WI38 (cell line): ENCODE data around the gene KCNE3.

Source experiments
- H3K4me3 ChIP-seq: 2 replicates; pipeline ENCODE4 v1.5.1; 2011; ENCODE audit warnings: low read depth, mild to moderate bottlenecking, control low read depth, low read length
- CTCF ChIP-seq: IDR thresholded peaks from 2 replicates; pipeline ENCODE4 v1.5.1; 2012; ENCODE audit warnings: low read depth, mild to moderate bottlenecking, control low read depth, low read length

Gene KCNE3, protein sequence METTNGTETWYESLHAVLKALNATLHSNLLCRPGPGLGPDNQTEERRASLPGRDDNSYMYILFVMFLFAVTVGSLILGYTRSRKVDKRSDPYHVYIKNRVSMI

DNA sequence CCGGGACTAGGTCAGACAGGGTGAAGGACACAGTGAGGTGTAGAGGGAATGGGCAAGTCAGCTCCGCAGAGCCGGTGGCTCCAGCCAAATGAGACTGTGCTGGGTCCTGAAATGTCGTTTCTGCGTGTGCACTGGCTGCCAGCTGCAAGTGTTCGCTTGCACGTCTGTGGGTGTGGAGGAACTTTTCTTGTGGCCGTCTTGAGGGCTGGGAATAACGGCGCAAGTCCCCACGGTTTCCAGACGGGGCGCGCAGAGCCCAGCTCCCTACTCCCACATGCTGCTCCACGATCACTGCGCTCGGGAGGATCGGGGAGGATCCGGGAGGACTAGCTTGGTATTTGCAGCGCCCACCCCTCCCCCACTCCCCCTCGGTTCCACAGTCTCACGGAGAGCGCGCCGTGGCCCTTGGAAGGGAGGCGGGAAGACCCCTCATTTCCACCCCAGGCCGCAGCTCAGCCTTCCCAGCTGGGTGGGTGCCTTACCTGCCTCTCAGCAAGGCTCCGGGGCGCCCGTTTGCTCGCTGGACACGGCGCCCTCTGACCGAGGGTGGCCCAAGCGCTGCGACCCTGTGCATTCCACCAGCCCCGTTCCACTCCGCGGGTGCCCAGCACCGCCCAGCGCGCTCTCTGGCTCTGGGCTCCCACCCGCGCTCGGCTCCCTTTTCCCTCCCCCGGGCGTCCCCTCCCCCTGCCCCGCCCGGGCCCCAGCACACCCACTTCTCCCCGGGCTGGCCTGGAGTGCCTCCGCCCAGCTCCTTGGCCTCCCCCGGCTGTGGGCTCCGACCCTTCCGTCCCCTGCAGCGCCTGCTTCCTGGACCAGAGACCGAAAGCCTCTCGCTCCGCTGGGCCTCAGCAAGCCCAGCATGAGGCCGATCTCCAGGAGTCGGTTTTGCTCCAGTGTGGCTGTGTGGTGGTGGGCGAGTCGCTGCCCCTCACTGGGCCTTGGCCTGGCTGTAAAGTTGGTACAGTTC, at the start of gene KCNE3:
Gene KCNE3, minus strand, starts transcription at position 634 of the 970 bp plus-strand sequence. CDS start 9,986 bp downstream, outside the sequence.
- TF ChIP-seq CTCF = no peak
- peak within 1 kb of the TSS; percentile 16; the same call in 1 of the 2 replicates for H3K4me3 ChIP-seq

DNA sequence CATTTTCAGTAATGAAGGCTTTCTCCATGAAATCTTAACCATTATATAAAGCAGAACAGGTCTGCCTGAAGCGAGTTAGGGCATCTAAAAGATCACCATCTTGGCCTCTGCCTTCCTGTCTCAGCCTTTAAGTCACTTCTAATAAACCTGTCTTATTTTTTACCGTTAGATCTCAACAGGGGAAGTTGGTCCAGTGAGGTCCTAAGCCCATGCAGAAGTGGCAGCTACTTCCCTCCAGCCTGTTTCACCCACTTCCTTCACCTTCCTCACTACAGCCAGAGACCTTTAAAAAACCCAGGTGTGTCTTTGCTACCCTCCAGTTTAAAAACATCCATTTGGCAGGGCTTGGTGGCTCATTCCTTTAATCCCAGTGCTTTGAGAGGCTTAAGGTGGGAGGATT, 40.2 kb upstream of the KCNE3 start:
- H3K4me3 ChIP-seq = no peak overlapping the region
- no peak for TF ChIP-seq CTCF

- H3K4me3 ChIP-seq = no peak overlapping the region
- no peak for TF ChIP-seq CTCF
These were observed 39.5 kb upstream of the KCNE3 start for GRCh38 chr11:74506823-74507222.

DNA sequence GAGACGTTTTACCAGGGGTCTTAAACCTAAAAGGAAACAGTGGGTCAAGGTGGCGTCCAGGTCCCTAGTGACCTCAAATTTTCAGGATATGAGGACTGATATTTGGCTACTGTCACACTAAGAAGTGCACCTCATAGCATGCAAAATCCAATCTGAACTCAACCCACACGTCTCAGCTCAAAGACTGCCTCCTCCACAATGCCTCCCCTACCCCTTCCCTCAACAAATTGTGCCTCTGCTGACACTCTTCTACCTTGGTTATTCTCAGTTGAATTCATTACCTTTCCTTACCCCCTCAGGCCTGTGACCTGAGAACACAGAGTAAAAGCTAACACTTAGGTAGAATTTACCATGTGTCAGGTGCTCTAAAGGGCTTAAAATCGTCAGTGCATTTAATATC, 38.6 kb upstream of the KCNE3 start:
- no peak overlapping the region for H3K4me3 ChIP-seq
- TF ChIP-seq CTCF = no peak

DNA sequence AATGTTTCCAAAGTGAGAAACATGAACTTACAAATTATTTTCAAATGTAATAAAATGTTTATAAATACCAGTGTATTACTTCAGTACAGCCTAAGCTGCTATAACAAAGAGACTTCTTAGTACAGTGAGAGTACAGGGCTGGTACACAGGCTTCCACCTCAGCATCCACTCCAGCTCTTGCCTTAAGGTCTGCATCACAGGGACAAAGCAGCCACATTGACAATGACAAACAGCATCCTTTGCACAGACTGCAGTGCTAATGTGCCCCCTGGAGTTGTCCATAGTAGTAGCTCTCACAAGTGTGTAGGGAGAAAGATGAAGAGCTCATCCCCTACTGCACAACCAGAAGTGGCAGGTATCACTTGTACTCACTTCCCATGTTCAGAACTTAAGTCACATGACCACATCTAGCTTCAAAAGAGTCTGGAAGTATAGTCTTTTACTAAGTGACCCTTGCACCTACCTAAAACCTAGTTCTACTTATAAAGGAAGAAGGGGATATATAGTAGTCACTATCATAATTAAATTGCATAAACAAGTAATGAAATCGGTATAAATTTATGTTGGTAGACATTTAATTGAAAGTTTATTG, 36.8 kb upstream of the KCNE3 start:
- TF ChIP-seq CTCF = no peak
- no peak overlapping the region for H3K4me3 ChIP-seq

- TF ChIP-seq CTCF = no peak
- H3K4me3 ChIP-seq = no peak overlapping the region
These were observed 27.6 kb upstream of the KCNE3 start for GRCh38 chr11:74494916-74495315.
